H9 (cell line): ENCODE results near the gene ATOH7. TPM values are rescaled to one million over a fixed set of nuclear protein-coding genes. Genes with fewer than 3 reads are reported as not detected.

Source experiments
- DNase-seq: peaks from one replicate; pipeline ENCODE4 v3.0.0-alpha.2; 2017
- H2AFZ ChIP-seq: one replicate; pipeline ENCODE4 v1.6.1; 2013; ENCODE audit warnings: mild to moderate bottlenecking, low read length, control low read depth, moderate library complexity
- H2AK5ac ChIP-seq: 2 replicates; pipeline ENCODE4 v1.6.1; 2013; ENCODE audit warnings: low read length, control low read depth, mixed read lengths; ENCODE audit not compliant: insufficient read length
- H2BK120ac ChIP-seq: one replicate; pipeline ENCODE4 v1.6.1; 2013; ENCODE audit warnings: low read depth, mild to moderate bottlenecking, low read length, control low read depth, inconsistent platforms; ENCODE audit not compliant: poor library complexity, severe bottlenecking
- H2BK12ac ChIP-seq: 2 replicates; pipeline ENCODE4 v1.6.1; 2013; ENCODE audit warnings: low read length, control low read depth, mixed read lengths, low read depth; ENCODE audit not compliant: insufficient read length
- H2BK15ac ChIP-seq: 2 replicates; pipeline ENCODE4 v1.6.1; 2013; ENCODE audit warnings: low read depth, low read length, control low read depth
- H2BK20ac ChIP-seq: one replicate; pipeline ENCODE4 v1.6.1; 2013; ENCODE audit warnings: low read depth, mild to moderate bottlenecking, low read length, control low read depth, inconsistent platforms; ENCODE audit not compliant: poor library complexity, severe bottlenecking
- H2BK5ac ChIP-seq: 2 replicates; pipeline ENCODE4 v1.6.1; 2013; ENCODE audit warnings: low read length, control low read depth, mixed read lengths; ENCODE audit not compliant: insufficient read length
- H3K14ac ChIP-seq: 2 replicates; pipeline ENCODE4 v1.6.1; 2013; ENCODE audit warnings: low read length, control low read depth; ENCODE audit not compliant: insufficient read depth
- H3K18ac ChIP-seq: 2 replicates; pipeline ENCODE4 v1.6.1; 2013; ENCODE audit warnings: low read depth, mild to moderate bottlenecking, mixed read lengths, low read length, control low read depth; ENCODE audit not compliant: insufficient read length
- H3K23ac ChIP-seq: 2 replicates; pipeline ENCODE4 v1.6.1; 2013; ENCODE audit warnings: low read length, control low read depth, mixed read lengths, low read depth; ENCODE audit not compliant: insufficient read length
- H3K23me2 ChIP-seq: 2 replicates; pipeline ENCODE4 v1.6.1; 2013; ENCODE audit warnings: low read depth, mild to moderate bottlenecking, mixed read lengths, low read length, control low read depth; ENCODE audit not compliant: insufficient read length, poor library complexity, severe bottlenecking
- H3K27ac ChIP-seq: 2 replicates; pipeline ENCODE4 v1.5.1; 2013; ENCODE audit warnings: low read length, control low read depth, mixed read lengths, low read depth; ENCODE audit not compliant: insufficient read length
- H3K27me3 ChIP-seq: 2 replicates; pipeline ENCODE4 v1.6.1; 2013; ENCODE audit warnings: low read length, control low read depth, inconsistent platforms; ENCODE audit not compliant: insufficient read depth
- H3K4ac ChIP-seq: 2 replicates; pipeline ENCODE4 v1.6.1; 2013; ENCODE audit warnings: low read depth, mild to moderate bottlenecking, control low read depth, inconsistent platforms, low read length, moderate library complexity
- H3K4me1 ChIP-seq: 2 replicates; pipeline ENCODE4 v1.6.1; 2013; ENCODE audit warnings: low read length, control low read depth, inconsistent platforms; ENCODE audit not compliant: insufficient read depth
- H3K4me2 ChIP-seq: 2 replicates; pipeline ENCODE4 v1.6.1; 2013; ENCODE audit warnings: low read length, control low read depth, mixed read lengths; ENCODE audit not compliant: insufficient read length, insufficient read depth
- H3K56ac ChIP-seq: 2 replicates; pipeline ENCODE4 v1.6.1; 2013; ENCODE audit warnings: low read depth, mild to moderate bottlenecking, mixed read lengths, low read length, control low read depth; ENCODE audit not compliant: insufficient read length
- H3K79me1 ChIP-seq: 2 replicates; pipeline ENCODE4 v1.6.1; 2013; ENCODE audit warnings: low read depth, mild to moderate bottlenecking, moderate library complexity, low read length, control low read depth, inconsistent platforms; ENCODE audit not compliant: insufficient read depth, poor library complexity, severe bottlenecking
- H3K79me2 ChIP-seq: 2 replicates; pipeline ENCODE4 v1.6.1; 2013; ENCODE audit warnings: low read length, control low read depth, inconsistent platforms; ENCODE audit not compliant: insufficient read depth
- H3K9ac ChIP-seq: 2 replicates; pipeline ENCODE4 v1.6.1; 2013; ENCODE audit warnings: low read length, control low read depth, mixed read lengths; ENCODE audit not compliant: insufficient read length; ENCODE audit errors: extremely low read depth
- H3K9me3 ChIP-seq: one replicate; pipeline ENCODE4 v1.6.1; 2013; ENCODE audit warnings: low read depth, low read length, inconsistent platforms; ENCODE audit not compliant: control insufficient read depth
- H3T11ph ChIP-seq: one replicate; pipeline ENCODE4 v1.6.1; 2013; ENCODE audit warnings: mild to moderate bottlenecking, low read length, control low read depth, inconsistent platforms
- H4K20me1 ChIP-seq: one replicate; pipeline ENCODE4 v1.6.1; 2013; ENCODE audit not compliant: control insufficient read depth, insufficient read length, insufficient read depth
- H4K5ac ChIP-seq: 2 replicates; pipeline ENCODE4 v1.6.1; 2013; ENCODE audit warnings: low read depth, mild to moderate bottlenecking, mixed read lengths, low read length, control low read depth; ENCODE audit not compliant: insufficient read length
- H4K8ac ChIP-seq: replicated peaks from 2 replicates; pipeline ENCODE4 v1.6.1; 2013; ENCODE audit warnings: low read length, control low read depth, mixed read lengths, low read depth; ENCODE audit not compliant: insufficient read length
- H4K91ac ChIP-seq: 2 replicates; pipeline ENCODE4 v1.6.1; 2013; ENCODE audit warnings: low read depth, mild to moderate bottlenecking, moderate library complexity, mixed read lengths, low read length, control low read depth; ENCODE audit not compliant: insufficient read length
- H3K27ac Mint-ChIP-seq, 3 experiments: 2 replicates in 2 of 3; 3 replicates in 1 of 3; pipeline ENCODE4 v1.8.0; 2020 to 2021; ENCODE audit warnings: mixed read lengths in 3 of 3, mild to moderate bottlenecking in 1 of 3, moderate library complexity in 1 of 3
- H3K27me3 Mint-ChIP-seq: 2 replicates; pipeline ENCODE4 v1.8.0; 2021; ENCODE audit warnings: low read depth, mild to moderate bottlenecking, moderate library complexity, mixed read lengths
- H3K36me3 Mint-ChIP-seq, 3 experiments: 2 replicates in 2 of 3; 3 replicates in 1 of 3; pipeline ENCODE4 v1.8.0; 2020 to 2021; ENCODE audit warnings: low read depth in 3 of 3, mixed read lengths in 3 of 3; ENCODE audit not compliant: insufficient read depth in 1 of 3
- H3K4me1 Mint-ChIP-seq, 2 experiments: 2 replicates each; pipeline ENCODE4 v1.8.0; 2020; ENCODE audit warnings: mixed read lengths in 2 of 2
- H3K4me3 Mint-ChIP-seq, 2 experiments: 2 replicates in 1 of 2; 3 replicates in 1 of 2; pipeline ENCODE4 v1.8.0; 2020 to 2021; ENCODE audit warnings: mild to moderate bottlenecking in 2 of 2, mixed read lengths in 2 of 2, moderate library complexity in 1 of 2
- H3K9me3 Mint-ChIP-seq, 2 experiments: 2 replicates in 1 of 2; 3 replicates in 1 of 2; pipeline ENCODE4 v1.8.0; 2020; ENCODE audit warnings: mild to moderate bottlenecking in 2 of 2, mixed read lengths in 2 of 2, moderate library complexity in 1 of 2
- CTCF ChIP-seq: fragments of 200-600 bp; sonication (generic); conservative IDR thresholded peaks from 3 replicates; pipeline ENCODE4 v1.8.0; 2021; ENCODE audit warnings: antibody characterized with exemption, mild to moderate bottlenecking
- WGBS: extraction: QIAGEN DNeasy Blood & Tissue Kit; methylation state at CpG from one replicate; pipeline ENCODE4 v1.1.7; 2013; ENCODE audit warnings: missing lambda C conversion rate, low lambda C conversion rate, mixed read lengths; ENCODE audit not compliant: insufficient read length; ENCODE audit errors: extremely low coverage; 5-methylcytosine and 5-hydroxymethylcytosine counted together
- total RNA-seq: library from RNA; stranded (reverse); gene quantifications from 2 replicates; pipeline ENCODE4 v1.2.1, GENCODE V29; 2021

The ATOH7 gene
- total RNA-seq, 1 experiment from 2014 or later, result 0.20 TPM

- Histone ChIP-seq H3K56ac (no peak overlapping the region), H3K4ac (no peak overlapping the region), H3K27ac (no peak overlapping the region), H2BK120ac (no peak overlapping the region), H4K91ac (no peak overlapping the region), H4K20me1 (no peaks in the 10 kb centered on the region), H3K79me2 (no peaks in the 10 kb centered on the region), H3K9ac (no peak overlapping the region), H3K14ac (no peak overlapping the region), H4K5ac (no peak overlapping the region), H2BK12ac (no peak overlapping the region), H4K8ac (no peak overlapping the region), H3K23me2 (no peaks in the 10 kb centered on the region), H3T11ph (no peak overlapping the region), H2BK5ac (no peak overlapping the region), H2BK20ac (no peak overlapping the region), H2BK15ac (no peak overlapping the region), H3K23ac (no peak overlapping the region), H2AK5ac (no peak overlapping the region), H3K4me1 (no peaks in the 10 kb centered on the region), H3K27me3 (no peaks in the 10 kb centered on the region), H3K18ac (no peak overlapping the region), H2AFZ (no peak overlapping the region), H3K4me2 (no peak overlapping the region), H3K9me3 (no peaks in the 10 kb centered on the region), H3K79me1 (no peaks in the 10 kb centered on the region)
- no peaks in the 10 kb centered on the region for H3K36me3 Mint-ChIP-seq
- H3K4me3 Mint-ChIP-seq, result no peak overlapping the region
- H3K27me3 Mint-ChIP-seq, result peaks cover 2% of the 10 kb centered on the region
- no peak for TF ChIP-seq CTCF
- H3K4me1 Mint-ChIP-seq, result no peaks in the 10 kb centered on the region
- H3K9me3 Mint-ChIP-seq, result no peaks in the 10 kb centered on the region
- no peak overlapping the region for H3K27ac Mint-ChIP-seq
- DNase-seq, result no peak
- WGBS, result no CpG with 5 or more reads among the region's 5 CpGs
Measured at GRCh38 chr10:68239069-68239468, 7.2 kb upstream of the ATOH7 start.
